Activated CD4-positive, alpha-beta T cell treated with anti-CD3 and anti-CD28 coated beads for 1 hour (primary cell): ENCODE measurements around the gene PADI1.

Experiments
- DNase-seq: peaks from one replicate; pipeline ENCODE4 v3.0.0-alpha.2; 2020

The PADI1 gene

DNA sequence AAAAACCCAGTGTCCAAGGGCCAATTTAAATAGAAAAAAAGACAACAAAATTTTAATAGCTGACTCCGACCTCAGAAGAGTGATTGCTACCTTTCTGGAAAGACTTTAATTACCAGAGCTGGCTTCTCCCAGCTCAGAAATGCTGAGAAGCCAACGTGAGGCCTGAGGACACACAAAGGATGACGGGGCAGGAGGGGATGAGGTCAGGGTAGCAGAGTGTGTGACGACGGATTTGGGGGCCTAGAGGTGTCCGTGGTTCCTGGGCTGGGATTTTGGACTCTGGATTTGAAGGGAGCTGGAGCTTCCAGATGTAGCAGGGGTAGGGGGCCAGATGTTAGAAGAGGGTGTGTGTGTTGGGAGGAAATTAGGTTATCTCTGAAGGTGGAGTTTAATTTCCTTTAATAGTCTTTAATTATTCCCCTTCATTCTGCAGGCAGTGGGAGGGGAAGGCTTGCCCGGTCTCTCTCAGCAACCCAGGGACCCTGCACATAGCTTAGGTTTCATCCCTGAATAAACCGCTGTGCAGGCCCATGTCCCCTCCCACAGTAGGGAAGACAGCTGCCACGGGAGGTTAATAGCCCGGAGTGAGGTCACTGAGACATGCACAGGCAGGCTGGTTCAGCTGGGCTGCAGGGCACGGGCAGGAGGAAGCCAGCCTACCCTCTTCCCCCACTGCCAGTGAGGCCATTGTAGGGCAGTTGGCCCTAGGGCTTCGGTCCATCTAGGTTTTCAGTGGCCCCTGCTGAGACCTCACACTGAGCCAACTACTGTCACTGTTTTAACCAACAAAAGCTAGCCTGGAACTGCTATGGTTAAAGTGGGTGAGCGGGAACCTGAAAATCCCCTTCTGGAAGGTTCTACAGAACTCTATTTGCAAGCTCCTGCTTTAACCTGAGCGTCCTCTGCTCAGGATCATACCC is 40.2 kb downstream of the PADI1 start:
- DNase-seq, result no peak

GRCh38 chr1:17245816-17246325 is 40.9 kb downstream of the PADI1 start:
- DNase-seq, result no peak

- DNase-seq, result no peak
Observed at GRCh38 chr1:17246971-17247370, 42.0 kb downstream of the PADI1 start.

DNA sequence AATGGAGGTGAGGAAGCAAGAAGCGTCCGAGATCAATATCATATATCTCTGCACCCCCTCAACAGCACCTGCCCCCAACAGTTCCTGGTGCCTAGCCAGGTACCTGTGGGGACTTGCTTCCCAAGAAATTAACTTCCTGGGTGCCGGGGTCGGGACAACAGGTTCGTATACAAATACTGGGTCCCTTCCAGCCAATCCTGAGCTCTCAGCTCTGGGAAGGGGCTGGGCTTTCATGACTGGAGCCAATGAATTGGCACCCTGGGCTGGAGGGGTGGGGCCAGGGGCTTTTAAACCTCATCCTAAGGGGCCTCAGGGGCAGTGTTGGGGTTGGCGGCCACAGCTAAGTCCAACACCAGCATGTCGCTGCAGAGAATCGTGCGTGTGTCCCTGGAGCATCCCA is 43.9 kb downstream of the PADI1 start, which contains the start of gene PADI3:
PADI3 (plus strand) TSS at position 318 of the 400 bp plus-strand sequence; CDS start at position 358, 40 bp downstream.
- no peak for DNase-seq

GRCh38 chr1:17250601-17251000 is 45.7 kb downstream of the PADI1 start:
- no peak for DNase-seq

DNA sequence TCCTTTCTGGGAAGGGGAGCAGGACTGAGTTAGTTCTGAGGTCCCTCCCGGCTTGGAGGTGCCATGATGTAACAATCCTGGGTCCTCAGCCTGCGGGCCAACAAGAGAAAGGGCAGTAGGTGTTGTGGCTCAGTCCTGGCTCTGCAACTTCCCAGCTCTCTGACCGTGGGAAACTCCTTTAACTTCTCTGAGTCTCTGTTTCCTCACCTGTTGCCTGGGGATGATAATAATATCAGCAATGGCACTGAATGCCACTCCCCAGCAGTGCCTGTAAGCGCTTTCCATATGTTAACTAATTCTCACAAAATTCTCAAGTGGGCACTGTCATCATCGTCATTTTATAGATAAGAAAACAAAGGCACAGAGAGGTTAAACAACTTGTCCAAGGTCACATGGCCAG is 46.3 kb downstream of the PADI1 start:
- no peak for DNase-seq

- no peak for DNase-seq
Observed at GRCh38 chr1:17251701-17252376, 46.9 kb downstream of the PADI1 start.

DNA sequence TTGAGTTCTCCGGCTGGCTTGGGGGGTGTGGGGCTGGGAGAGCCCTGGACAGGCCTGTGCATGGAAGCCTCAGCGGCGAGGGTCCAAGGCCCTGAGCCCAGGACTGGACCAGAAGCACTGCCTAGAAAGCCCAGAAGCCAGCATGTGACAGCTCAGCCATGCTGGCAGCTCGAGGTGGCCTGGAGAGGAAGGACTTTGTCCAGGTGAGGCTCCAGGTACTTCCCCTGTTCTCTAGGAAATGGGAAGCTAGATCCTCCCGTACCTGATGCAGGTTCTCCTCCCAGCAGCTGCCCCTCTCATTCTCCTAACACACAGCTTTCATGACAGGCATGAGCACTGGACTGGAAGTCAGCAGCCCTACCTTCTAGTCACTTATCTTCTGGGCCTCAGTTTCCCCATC is 50.4 kb downstream of the PADI1 start:
- DNase-seq, result no peak

- DNase-seq, result no peak
Observed at GRCh38 chr1:17258116-17258757, 53.3 kb downstream of the PADI1 start.

- no peak for DNase-seq
Observed at GRCh38 chr1:17258758-17259130, 53.8 kb downstream of the PADI1 start.

DNA sequence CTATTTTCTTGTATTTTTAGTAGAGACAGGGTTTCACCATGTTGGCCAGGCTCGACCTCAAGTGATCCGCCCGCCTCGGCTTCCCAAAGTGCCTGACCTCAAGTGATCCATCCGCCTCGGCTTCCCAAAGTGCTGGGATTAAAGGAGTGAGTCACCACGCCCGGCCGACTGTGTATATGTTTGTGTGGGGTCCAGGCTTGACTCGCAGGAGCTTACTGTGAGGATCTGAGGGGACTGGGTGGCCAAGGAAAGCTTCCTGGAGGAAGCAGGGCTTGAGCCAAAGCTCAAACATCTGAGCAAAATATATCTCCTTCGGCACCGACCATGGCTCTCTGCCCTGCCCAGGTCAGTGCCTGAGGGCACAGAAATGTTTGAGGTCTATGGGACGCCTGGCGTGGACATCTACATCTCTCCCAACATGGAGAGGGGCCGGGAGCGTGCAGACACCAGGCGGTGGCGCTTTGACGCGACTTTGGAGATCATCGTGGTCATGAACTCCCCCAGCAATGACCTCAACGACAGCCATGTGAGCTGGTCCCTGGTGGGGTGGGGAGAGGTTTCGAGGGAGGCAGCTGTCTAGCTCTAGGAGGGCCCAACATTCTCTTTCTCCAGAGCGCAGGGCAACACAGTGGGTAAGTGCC is 54.4 kb downstream of the PADI1 start:
- no peak for DNase-seq

DNA sequence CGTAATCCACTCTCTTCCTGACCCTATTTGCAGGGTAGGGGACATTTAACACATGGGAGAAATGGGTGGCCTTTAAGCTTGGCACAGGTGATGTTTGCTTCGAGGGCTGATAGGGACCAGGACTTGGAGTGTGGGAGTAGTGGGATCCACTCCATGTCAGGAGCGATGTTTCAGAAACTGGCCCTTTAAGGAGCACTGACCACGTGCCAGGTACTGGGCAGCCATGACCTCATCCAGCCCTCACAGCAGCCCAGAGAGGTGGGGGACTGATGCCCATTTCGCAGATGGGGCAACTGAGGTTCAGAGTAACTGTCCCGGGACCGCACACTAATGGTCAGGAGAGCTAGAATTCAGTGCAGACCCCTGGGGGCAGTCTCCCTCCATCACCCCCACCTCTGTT is 55.3 kb downstream of the PADI1 start:
- no peak for DNase-seq

GRCh38 chr1:17260738-17261137 is 55.8 kb downstream of the PADI1 start:
- no peak for DNase-seq

DNA sequence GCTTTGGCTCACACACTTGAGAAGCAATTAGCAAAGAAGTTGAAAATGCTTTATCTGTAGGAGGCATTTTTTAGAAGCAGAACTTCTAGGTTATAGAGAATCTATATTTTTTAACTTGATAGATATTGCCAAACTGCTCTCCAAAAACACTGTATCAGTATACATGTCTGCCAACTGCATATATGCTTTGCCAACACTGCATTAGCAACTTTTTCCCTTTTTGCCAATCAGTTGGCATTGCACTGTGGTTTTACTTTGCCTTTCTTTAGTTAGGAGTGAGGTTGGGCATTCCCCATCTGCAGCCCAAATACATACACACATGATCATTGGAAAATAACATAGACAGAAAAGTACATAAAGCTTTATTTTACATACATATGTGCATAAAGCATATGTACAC is 59.0 kb downstream of the PADI1 start:
- no peak for DNase-seq

- DNase-seq, result no peak
Observed at GRCh38 chr1:17264470-17264869, 59.5 kb downstream of the PADI1 start.

GRCh38 chr1:17265162-17265561 is 60.2 kb downstream of the PADI1 start:
- no peak for DNase-seq

GRCh38 chr1:17265950-17266349 is 61.0 kb downstream of the PADI1 start:
- DNase-seq, result no peak

DNA sequence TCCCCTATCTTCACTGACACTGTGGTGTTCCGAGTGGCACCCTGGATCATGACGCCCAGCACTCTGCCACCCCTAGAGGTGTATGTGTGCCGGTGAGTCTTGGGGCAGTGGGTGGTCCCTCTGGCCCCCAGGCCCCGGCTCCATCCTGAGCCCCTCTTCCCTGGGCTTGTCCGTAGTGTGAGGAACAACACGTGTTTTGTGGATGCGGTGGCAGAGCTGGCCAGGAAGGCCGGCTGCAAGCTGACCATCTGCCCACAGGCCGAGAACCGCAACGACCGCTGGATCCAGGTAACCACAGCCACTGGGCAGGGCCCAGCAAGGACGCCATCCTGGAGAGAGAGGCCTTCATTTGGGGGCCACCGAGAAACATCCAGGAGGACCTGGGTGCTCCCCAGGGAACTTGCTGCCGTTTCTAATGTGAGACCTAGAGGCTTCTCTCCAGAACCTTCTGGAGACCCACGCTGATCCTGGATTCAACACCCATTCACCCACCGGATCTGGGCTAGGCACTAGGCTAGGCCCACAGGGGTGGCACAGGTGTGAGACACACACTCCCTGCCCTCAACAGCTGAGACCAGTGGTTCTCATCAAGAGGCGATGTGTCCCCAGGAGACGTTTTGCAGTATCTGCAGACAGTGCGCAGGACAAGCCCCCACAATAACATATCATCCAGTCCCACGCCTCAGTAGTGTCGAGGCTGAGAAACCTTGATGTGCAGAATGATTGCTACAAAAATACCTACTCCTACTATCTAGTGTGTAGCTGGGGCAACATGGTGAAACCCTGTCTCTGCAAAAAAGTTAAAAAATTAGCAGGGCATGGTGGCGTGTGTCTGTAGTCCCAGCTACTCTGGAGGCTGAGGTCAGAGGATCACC is 66.2 kb downstream of the PADI1 start:
- no peak for DNase-seq

DNA sequence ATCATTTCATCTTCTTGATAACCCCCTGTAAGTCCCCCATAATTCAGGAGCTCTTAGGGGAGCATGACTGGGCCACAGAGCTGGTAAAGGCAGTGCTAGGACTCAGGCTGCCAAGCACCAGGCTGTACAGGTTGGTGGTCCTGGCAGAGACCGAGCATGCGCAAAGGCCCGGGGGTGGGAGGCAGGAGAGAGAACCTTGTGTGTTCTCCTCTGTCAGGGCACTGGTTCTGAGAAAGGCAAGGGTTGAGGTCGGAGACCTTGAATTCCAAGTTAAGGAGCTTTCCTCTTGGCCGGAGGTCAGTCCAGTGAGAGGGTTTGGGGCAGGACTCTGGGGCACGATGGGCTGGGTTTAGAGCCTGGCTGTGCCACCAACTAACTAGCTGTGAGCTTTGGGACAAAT is 67.1 kb downstream of the PADI1 start:
- no peak for DNase-seq

GRCh38 chr1:17272646-17273045 is 67.7 kb downstream of the PADI1 start:
- no peak for DNase-seq

- DNase-seq, result no peak
Observed at GRCh38 chr1:17273096-17273495, 68.2 kb downstream of the PADI1 start.
